Type B pancreatic cell (in vitro differentiated cells): ENCODE results near the gene RBMS3. TPM values are rescaled to one million over a fixed set of nuclear protein-coding genes. Genes with fewer than 3 reads are reported as not detected.

Experiments used
- DNase-seq: peaks from one replicate; pipeline ENCODE4 v3.0.0; 2021; ENCODE audit warnings: mixed read lengths; ENCODE audit not compliant: unreplicated experiment; ENCODE audit errors: extremely low spot score
- H3K27ac Mint-ChIP-seq: 2 replicates; pipeline ENCODE4 v1.8.0; 2021; ENCODE audit warnings: mild to moderate bottlenecking, mixed read lengths
- H3K27me3 Mint-ChIP-seq: 2 replicates; pipeline ENCODE4 v1.8.0; 2021; ENCODE audit warnings: mixed read lengths
- H3K36me3 Mint-ChIP-seq: 2 replicates; pipeline ENCODE4 v1.8.0; 2021; ENCODE audit warnings: mixed read lengths
- H3K4me1 Mint-ChIP-seq: one replicate; pipeline ENCODE4 v1.8.0; 2021; ENCODE audit warnings: mixed read lengths; ENCODE audit not compliant: unreplicated experiment
- H3K4me3 Mint-ChIP-seq: 2 replicates; pipeline ENCODE4 v1.8.0; 2021; ENCODE audit warnings: mild to moderate bottlenecking, mixed read lengths
- H3K9me3 Mint-ChIP-seq: 2 replicates; pipeline ENCODE4 v1.8.0; 2021; ENCODE audit warnings: mixed read lengths
- CTCF ChIP-seq: fragments of 200-600 bp; sonication (generic); conservative IDR thresholded peaks from 2 replicates; pipeline ENCODE4 v1.5.0; 2021; ENCODE audit warnings: antibody characterized with exemption, mild to moderate bottlenecking
- total RNA-seq: library from RNA; stranded (reverse); gene quantifications from 2 replicates; pipeline ENCODE4 v1.2.1, GENCODE V29; 2021; ENCODE audit warnings: low replicate concordance

RBMS3 gene
- total RNA-seq, 1 donor from 2014 or later, result 36.6 TPM

GRCh38 chr3:29649815-29650547 is 369.1 kb downstream of the RBMS3 start:
- no peak for DNase-seq
- TF ChIP-seq CTCF, result no peak
- Mint-ChIP-seq H3K4me3 (no peak overlapping the region), H3K27ac (no peak overlapping the region), H3K4me1 (peaks cover 20% of the 10 kb centered on the region), H3K27me3 (no peaks in the 10 kb centered on the region), H3K36me3 (no peaks in the 10 kb centered on the region), H3K9me3 (peaks cover 5% of the 10 kb centered on the region)

- no peaks in the 10 kb centered on the region for H3K27me3 Mint-ChIP-seq
- no peaks in the 10 kb centered on the region for H3K36me3 Mint-ChIP-seq
- no peak overlapping the region for H3K27ac Mint-ChIP-seq
- DNase-seq, result no peak
- H3K9me3 Mint-ChIP-seq, result peaks cover 5% of the 10 kb centered on the region
- peaks cover 19% of the 10 kb centered on the region for H3K4me1 Mint-ChIP-seq
- H3K4me3 Mint-ChIP-seq, result no peak overlapping the region
- no peak for TF ChIP-seq CTCF
Observed at GRCh38 chr3:29653680-29654079, 372.8 kb downstream of the RBMS3 start.

GRCh38 chr3:29655015-29655747 is 374.3 kb downstream of the RBMS3 start:
- Mint-ChIP-seq H3K36me3 (peaks cover 4% of the 10 kb centered on the region), H3K4me3 (no peak overlapping the region), H3K9me3 (peaks cover 6% of the 10 kb centered on the region), H3K4me1 (peaks cover 15% of the 10 kb centered on the region), H3K27me3 (no peaks in the 10 kb centered on the region), H3K27ac (no peak overlapping the region)
- TF ChIP-seq CTCF, result no peak
- no peak for DNase-seq

GRCh38 chr3:29665688-29666087 is 384.8 kb downstream of the RBMS3 start:
- Mint-ChIP-seq H3K4me3 (no peak overlapping the region), H3K4me1 (no peaks in the 10 kb centered on the region), H3K27ac (no peak overlapping the region), H3K36me3 (peaks cover 4% of the 10 kb centered on the region), H3K9me3 (peaks cover 8% of the 10 kb centered on the region), H3K27me3 (no peaks in the 10 kb centered on the region)
- no peak for TF ChIP-seq CTCF
- DNase-seq, result no peak

GRCh38 chr3:29668233-29668632 is 387.4 kb downstream of the RBMS3 start:
- no peak overlapping the region for H3K27ac Mint-ChIP-seq
- DNase-seq, result no peak
- H3K9me3 Mint-ChIP-seq, result peaks cover 13% of the 10 kb centered on the region
- no peaks in the 10 kb centered on the region for H3K27me3 Mint-ChIP-seq
- H3K36me3 Mint-ChIP-seq, result peaks cover 15% of the 10 kb centered on the region
- TF ChIP-seq CTCF, result no peak
- H3K4me1 Mint-ChIP-seq, result no peaks in the 10 kb centered on the region
- no peak overlapping the region for H3K4me3 Mint-ChIP-seq
